ENCODE results near the gene REEP5. TPM values are rescaled to one million over a fixed set of nuclear protein-coding genes. Genes with fewer than 3 reads are reported as not detected.

The REEP5 gene
- total RNA-seq, 1 experiment from 2014 or later: 30.7 TPM

- H3K27ac ChIP-seq: no peak overlapping the region
- H3K27me3 ChIP-seq: no peaks in the 10 kb centered on the region
- no peaks in the 10 kb centered on the region for H3K9me3 ChIP-seq (replicated peaks)
- H3K4me3 ChIP-seq: no peak overlapping the region
- no peaks in the 10 kb centered on the region for H3K36me3 ChIP-seq
- no peaks in the 10 kb centered on the region for H3K4me1 ChIP-seq
- DNase-seq: no peak
Observed at GRCh38 chr5:112951124-112951702, 29.2 kb upstream of the REEP5 start.

- Histone ChIP-seq H3K27ac (no peak overlapping the region), H3K4me3 (no peak overlapping the region), H3K27me3 (no peaks in the 10 kb centered on the region), H3K4me1 (no peaks in the 10 kb centered on the region), H3K9me3 (replicated peaks) (no peaks in the 10 kb centered on the region), H3K36me3 (no peaks in the 10 kb centered on the region)
- DNase-seq: no peak
Observed at GRCh38 chr5:112948458-112948857, 26.4 kb upstream of the REEP5 start.

DNA sequence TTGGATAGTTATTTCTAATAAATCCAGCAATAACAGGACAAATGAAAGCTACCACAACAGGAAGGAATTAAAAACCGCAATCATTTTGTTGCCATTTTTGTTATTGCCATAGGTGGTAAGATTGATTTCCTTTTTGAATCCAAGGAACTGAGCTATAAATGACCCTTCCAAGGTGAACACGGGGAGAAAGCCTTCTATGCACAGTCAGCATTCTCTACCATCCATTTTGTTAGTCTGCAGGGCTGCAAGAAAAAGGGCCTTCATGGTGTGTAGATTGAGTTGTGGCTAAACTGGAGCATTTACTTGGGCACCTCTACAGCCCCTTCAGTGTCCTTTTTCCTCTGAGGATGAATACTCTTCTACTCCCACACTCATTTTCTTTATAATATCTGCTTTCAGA, 18.6 kb upstream of the REEP5 start:
- no peak for DNase-seq
- Histone ChIP-seq H3K27ac (no peak overlapping the region), H3K9me3 (replicated peaks) (no peaks in the 10 kb centered on the region), H3K36me3 (no peaks in the 10 kb centered on the region), H3K4me1 (no peaks in the 10 kb centered on the region), H3K4me3 (no peak overlapping the region), H3K27me3 (no peaks in the 10 kb centered on the region)

GRCh38 chr5:112938286-112938685, 16.3 kb upstream of the REEP5 start:
- Histone ChIP-seq H3K27me3 (no peaks in the 10 kb centered on the region), H3K4me3 (no peak overlapping the region), H3K4me1 (no peaks in the 10 kb centered on the region), H3K27ac (no peak overlapping the region), H3K36me3 (no peaks in the 10 kb centered on the region), H3K9me3 (replicated peaks) (no peaks in the 10 kb centered on the region)
- no peak for DNase-seq

DNA sequence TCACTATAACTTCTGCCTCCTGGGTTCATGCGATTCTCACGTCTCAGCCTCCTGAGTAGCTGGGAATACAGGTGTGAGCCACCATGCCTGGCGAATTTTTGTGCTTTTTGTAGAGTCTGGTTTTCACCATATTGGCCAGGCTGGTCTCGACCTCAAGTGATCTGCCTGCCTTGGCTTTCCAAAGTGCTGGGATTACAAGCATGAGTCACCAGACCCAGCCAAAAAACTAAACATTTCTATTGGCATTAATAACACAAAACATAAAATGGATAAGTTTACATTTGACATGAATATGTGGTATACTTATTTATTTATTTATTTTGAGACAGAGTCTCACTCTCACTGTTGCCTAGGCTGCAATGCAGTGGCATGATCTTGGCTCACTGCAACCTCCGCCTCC, 13.6 kb upstream of the REEP5 start:
- H3K36me3 ChIP-seq: no peaks in the 10 kb centered on the region
- no peak overlapping the region for H3K27ac ChIP-seq
- H3K4me1 ChIP-seq: no peaks in the 10 kb centered on the region
- no peaks in the 10 kb centered on the region for H3K27me3 ChIP-seq
- no peak overlapping the region for H3K4me3 ChIP-seq
- no peaks in the 10 kb centered on the region for H3K9me3 ChIP-seq (replicated peaks)
- DNase-seq: no peak

DNA sequence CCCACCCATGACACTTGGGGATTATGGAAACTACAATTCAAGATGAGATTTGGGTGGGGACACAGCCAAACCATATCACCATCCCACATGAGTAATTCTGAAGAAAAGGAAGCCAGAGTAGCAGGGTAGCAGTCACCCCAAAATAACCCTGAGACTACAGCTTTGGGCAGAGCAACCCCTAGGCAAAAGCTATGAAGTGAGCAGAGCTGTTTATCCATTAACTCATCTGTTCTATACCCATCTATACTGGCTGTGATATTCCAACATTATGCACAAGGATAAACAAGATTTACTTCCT, 12.3 kb upstream of the REEP5 start:
- no peak overlapping the region for H3K27ac ChIP-seq
- H3K4me1 ChIP-seq: no peaks in the 10 kb centered on the region
- H3K36me3 ChIP-seq: no peaks in the 10 kb centered on the region
- H3K4me3 ChIP-seq: no peak overlapping the region
- no peak for DNase-seq
- no peaks in the 10 kb centered on the region for H3K9me3 ChIP-seq (replicated peaks)
- H3K27me3 ChIP-seq: no peaks in the 10 kb centered on the region

- H3K27ac ChIP-seq: no peak overlapping the region
- H3K27me3 ChIP-seq: no peaks in the 10 kb centered on the region
- H3K36me3 ChIP-seq: no peaks in the 10 kb centered on the region
- H3K4me3 ChIP-seq: no peak overlapping the region
- no peaks in the 10 kb centered on the region for H3K9me3 ChIP-seq (replicated peaks)
- no peaks in the 10 kb centered on the region for H3K4me1 ChIP-seq
- no peak for DNase-seq
Observed at GRCh38 chr5:112933651-112934365, 11.8 kb upstream of the REEP5 start.

DNA sequence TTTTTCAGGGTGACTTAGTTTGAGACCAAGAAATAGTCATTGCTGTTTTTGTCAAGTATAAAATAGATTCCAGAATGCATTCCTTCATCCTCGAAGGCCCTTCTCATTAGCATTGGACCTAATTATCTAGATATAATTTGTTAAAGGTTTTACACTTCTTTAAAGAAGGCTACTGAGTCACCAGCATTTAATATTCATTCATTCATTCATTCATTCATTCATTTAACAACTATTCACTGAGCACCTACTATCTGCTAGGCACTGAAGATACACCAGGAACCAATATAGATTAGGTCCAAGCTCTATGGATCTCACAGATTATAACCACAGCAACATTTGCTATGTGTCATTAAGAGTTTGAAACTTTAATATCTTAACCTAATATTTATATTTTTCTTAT, 11.1 kb upstream of the REEP5 start:
- H3K27ac ChIP-seq: no peak overlapping the region
- no peaks in the 10 kb centered on the region for H3K9me3 ChIP-seq (replicated peaks)
- H3K4me3 ChIP-seq: no peak overlapping the region
- H3K27me3 ChIP-seq: no peaks in the 10 kb centered on the region
- no peaks in the 10 kb centered on the region for H3K36me3 ChIP-seq
- no peaks in the 10 kb centered on the region for H3K4me1 ChIP-seq
- DNase-seq: no peak

DNA sequence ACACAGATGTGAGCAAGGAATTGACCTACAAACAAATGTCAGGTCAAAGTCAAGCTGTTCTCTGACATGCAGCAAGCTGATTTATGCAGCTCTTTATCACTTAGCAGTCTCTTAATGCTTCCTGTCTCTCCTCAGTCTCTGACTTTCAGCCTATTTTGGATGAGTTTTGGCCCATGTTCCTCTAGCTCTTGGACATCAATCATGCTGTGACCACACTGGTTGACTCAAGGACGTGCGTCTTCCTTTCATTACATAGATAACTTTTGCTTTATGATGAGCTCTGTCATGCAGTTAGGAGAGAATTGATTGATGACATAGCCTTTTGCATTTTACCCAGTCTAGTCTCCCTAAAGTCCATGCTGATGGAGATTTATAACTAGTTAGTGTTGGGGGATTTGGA, 9.4 kb upstream of the REEP5 start:
- Histone ChIP-seq H3K27ac (no peak overlapping the region), H3K27me3 (no peaks in the 10 kb centered on the region), H3K9me3 (replicated peaks) (no peaks in the 10 kb centered on the region), H3K4me1 (no peaks in the 10 kb centered on the region), H3K4me3 (no peak overlapping the region), H3K36me3 (no peaks in the 10 kb centered on the region)
- DNase-seq: no peak

- no peaks in the 10 kb centered on the region for H3K27me3 ChIP-seq
- H3K36me3 ChIP-seq: no peaks in the 10 kb centered on the region
- no peak for DNase-seq
- H3K27ac ChIP-seq: no peak overlapping the region
- no peaks in the 10 kb centered on the region for H3K9me3 ChIP-seq (replicated peaks)
- H3K4me1 ChIP-seq: no peaks in the 10 kb centered on the region
- H3K4me3 ChIP-seq: no peak overlapping the region
Observed at GRCh38 chr5:112930082-112930344, 8.0 kb upstream of the REEP5 start.

DNA sequence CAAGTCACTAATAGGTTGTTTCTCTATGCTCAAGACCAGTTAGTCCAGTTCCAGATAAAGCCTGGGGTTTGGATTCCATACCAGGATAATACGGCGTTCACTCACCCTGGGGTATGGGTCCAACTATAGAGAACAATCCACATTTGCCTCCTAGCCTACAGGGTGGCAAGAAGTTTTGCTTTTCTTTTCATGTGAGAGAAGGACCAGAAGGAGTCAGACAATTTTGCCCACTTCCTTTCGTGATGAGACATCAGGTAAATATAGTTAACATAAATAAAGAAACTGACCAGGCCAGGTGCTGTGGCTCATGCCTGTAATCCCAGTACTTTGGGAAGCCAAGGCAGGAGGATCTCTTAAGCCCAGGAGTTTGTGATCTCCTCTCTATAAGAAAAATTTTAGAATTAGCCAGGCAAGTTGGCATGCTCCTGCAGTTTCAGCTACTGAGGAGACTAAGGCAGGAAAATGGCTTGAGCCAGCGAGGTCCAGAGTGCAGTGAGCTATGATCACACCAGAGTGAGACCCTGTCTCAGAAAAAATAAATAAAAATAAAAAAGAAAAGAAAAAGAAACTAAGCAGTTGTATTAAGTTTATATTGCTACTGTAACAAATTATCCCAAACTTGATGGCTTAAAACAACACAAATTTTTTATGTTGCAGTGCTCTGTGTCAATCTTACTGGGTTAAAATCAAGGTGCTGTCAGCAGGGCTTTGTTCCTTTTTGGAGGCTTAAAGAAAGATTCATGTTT, 7.5 kb upstream of the REEP5 start:
- DNase-seq: no peak
- H3K27me3 ChIP-seq: no peaks in the 10 kb centered on the region
- H3K4me1 ChIP-seq: no peaks in the 10 kb centered on the region
- H3K4me3 ChIP-seq: no peak overlapping the region
- no peak overlapping the region for H3K27ac ChIP-seq
- H3K36me3 ChIP-seq: no peaks in the 10 kb centered on the region
- H3K9me3 ChIP-seq (replicated peaks): no peaks in the 10 kb centered on the region

DNA sequence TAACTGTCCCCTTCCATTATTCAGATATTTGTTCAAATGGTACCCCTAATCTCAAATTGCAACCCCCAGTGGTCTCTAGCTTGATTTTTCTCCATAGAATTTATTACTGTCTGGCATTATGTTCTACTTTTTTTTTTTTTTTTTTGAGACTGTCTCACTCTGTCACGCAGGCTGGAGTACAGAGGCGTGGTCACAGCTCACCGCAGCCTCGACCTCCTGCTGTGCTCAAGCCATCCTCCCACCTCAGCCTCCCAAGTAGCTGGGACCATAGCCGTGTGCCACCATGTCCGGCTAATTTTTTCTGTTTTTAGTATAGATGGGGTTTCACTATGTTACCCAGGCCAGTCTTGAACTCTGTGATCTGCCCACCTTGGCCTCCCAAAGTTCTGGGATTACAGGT, 2.0 kb upstream of the REEP5 start:
- no peaks in the 10 kb centered on the region for H3K27me3 ChIP-seq
- H3K36me3 ChIP-seq: 0 out of 2 replicates have a peak, but pooled peaks cover 8% of the 10 kb centered on the region
- H3K4me1 ChIP-seq: no peaks in the 10 kb centered on the region; the same call in 1 of the 2 replicates

DNA sequence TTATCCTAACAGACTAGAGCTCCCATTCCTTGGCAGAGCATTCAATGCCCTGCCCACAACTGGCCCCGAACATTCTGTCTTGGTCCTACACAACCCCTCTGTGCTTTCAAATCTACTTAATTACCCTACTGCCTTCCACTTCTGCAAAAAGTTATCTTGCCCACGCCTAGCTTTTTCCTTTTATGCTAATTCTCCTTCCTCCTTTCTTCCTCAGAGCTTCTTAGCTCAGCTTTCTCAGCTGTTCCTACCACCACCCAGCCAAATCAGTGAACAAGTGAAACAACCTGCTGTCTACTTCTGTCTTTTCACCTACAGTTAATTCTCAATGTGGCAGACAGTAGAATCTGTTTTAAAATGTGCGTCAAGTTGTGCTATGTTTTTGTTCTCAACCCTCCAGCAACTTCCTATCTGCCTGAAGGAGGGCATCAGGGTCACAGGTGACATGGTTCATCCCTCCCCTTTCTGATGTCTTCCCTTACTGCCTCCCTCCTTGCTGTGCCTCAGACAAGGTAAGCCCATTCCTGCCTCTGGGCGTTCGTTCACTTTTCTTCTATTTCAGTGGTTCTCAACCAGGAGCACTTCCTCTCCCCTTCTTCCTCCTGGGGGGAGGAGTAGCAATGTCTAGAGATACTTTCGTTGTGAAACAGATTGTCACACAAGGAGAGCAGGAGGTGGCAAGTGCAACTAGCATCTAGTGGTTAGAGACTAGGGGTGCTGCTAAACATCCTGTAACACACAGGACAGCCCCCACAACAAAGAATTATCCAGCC, 1.3 kb upstream of the REEP5 start:
- H3K36me3 ChIP-seq: peaks cover 9% of the 10 kb centered on the region; the same call in 1 of the 2 replicates
- no peaks in the 10 kb centered on the region; the same call in 1 of the 2 replicates for H3K4me1 ChIP-seq
- H3K27me3 ChIP-seq: no peaks in the 10 kb centered on the region
- no peak overlapping the region for H3K4me3 ChIP-seq
- no peak overlapping the region for H3K27ac ChIP-seq
- no peak for DNase-seq
- no peaks in the 10 kb centered on the region for H3K9me3 ChIP-seq (replicated peaks)

More for the DNA sequence above, 2.0 kb upstream of the REEP5 start:
- DNase-seq: no peak
- Histone ChIP-seq H3K27ac (no peak overlapping the region), H3K9me3 (replicated peaks) (no peaks in the 10 kb centered on the region), H3K4me3 (no peak overlapping the region)

- Histone ChIP-seq H3K27ac (peak overlapping the region; percentile 86), H3K4me1 (no peaks in the 10 kb centered on the region; the same call in 1 of the 2 replicates), H3K4me3 (peak overlapping the region; percentile 96), H3K27me3 (no peaks in the 10 kb centered on the region), H3K9me3 (replicated peaks) (no peaks in the 10 kb centered on the region), H3K36me3 (peaks cover 17% of the 10 kb centered on the region)
- peak; percentile 73 to 77 for DNase-seq
Observed at GRCh38 chr5:112921026-112921832, 798 bp downstream of the REEP5 start.
